Activated CD8-positive, alpha-beta T cell treated with anti-CD3 and anti-CD28 coated beads for 36 hours (primary cell): ENCODE data around the gene PRKG1. TPM values are rescaled to one million over a fixed set of nuclear protein-coding genes. Genes with fewer than 3 reads are reported as not detected.

Experiments used
- ATAC-seq: fragments of 200-7000 bp; cut with Tn5 transposase; one replicate; pipeline ENCODE4 v1.10.0; 2021; ENCODE audit warnings: mild to moderate bottlenecking, moderate library complexity
- CTCF ChIA-PET: fragments of 350-600 bp; sonication (Branson Sonifier 250); formaldehyde crosslinking; loops from one replicate; lab custom pipeline; 2021; ENCODE audit warnings: antibody characterized with exemption; lab: Charles Lee
- POLR2A ChIA-PET: fragments of 350-600 bp; sonication (Branson Sonifier 250); formaldehyde crosslinking; loops from one replicate; lab custom pipeline; 2021; ENCODE audit warnings: antibody characterized with exemption; lab: Charles Lee
- DNase-seq: peaks from one replicate; pipeline ENCODE4 v3.0.0-alpha.2; 2020
- H3K27ac Mint-ChIP-seq: one replicate; pipeline ENCODE4 v1.8.0; 2021; ENCODE audit warnings: mild to moderate bottlenecking, mixed read lengths
- H3K27me3 Mint-ChIP-seq: one replicate; pipeline ENCODE4 v1.8.0; 2021; ENCODE audit warnings: mixed read lengths
- H3K36me3 Mint-ChIP-seq: one replicate; pipeline ENCODE4 v1.8.0; 2021; ENCODE audit warnings: low read depth, mixed read lengths
- H3K4me1 Mint-ChIP-seq: one replicate; pipeline ENCODE4 v1.8.0; 2021; ENCODE audit warnings: low read depth, mixed read lengths
- H3K4me3 Mint-ChIP-seq: one replicate; pipeline ENCODE4 v1.8.0; 2021; ENCODE audit warnings: mild to moderate bottlenecking, moderate library complexity, mixed read lengths
- H3K9me3 Mint-ChIP-seq: one replicate; pipeline ENCODE4 v1.8.0; 2021; ENCODE audit warnings: mixed read lengths
- intact Hi-C: fragments of 100-400 bp; cut with micrococcal nuclease; formaldehyde crosslinking; loops from one replicate; pipeline ENCODE4 v1.10.0; 2022
- total RNA-seq, 2 experiments: library from RNA; stranded (reverse); gene quantifications; one replicate each; pipeline ENCODE4 v1.2.3, GENCODE V29; 2021
- TF ChIP-seq, protein P1 (sequence below): fragments of 200-600 bp; IDR thresholded peaks from one replicate; pipeline ENCODE4 v1.8.0; 2022; ENCODE audit warnings: antibody characterized with exemption, mild to moderate bottlenecking

PRKG1 gene
- total RNA-seq, 2 experiments from 2014 or later, result not detected

DNA sequence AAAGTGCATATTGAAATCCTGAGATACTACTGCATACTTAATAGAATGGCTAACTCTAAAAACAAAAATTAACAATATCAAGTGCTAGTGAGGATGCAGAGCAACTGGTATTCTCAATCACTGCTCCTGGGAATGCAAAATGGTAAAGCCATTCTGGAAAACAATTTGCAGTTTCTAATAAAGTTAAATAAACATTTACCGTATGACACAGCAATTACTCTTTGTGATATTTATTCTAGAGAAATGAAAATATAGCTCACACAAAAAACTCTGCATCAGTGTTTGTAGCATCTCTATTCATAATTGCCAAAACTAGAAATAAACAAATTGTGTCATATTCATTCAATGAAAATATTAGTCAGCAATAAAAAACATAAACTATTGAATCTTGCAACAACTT lies 984.8 kb downstream of the PRKG1 start:
- TF ChIP-seq, protein P1, sequence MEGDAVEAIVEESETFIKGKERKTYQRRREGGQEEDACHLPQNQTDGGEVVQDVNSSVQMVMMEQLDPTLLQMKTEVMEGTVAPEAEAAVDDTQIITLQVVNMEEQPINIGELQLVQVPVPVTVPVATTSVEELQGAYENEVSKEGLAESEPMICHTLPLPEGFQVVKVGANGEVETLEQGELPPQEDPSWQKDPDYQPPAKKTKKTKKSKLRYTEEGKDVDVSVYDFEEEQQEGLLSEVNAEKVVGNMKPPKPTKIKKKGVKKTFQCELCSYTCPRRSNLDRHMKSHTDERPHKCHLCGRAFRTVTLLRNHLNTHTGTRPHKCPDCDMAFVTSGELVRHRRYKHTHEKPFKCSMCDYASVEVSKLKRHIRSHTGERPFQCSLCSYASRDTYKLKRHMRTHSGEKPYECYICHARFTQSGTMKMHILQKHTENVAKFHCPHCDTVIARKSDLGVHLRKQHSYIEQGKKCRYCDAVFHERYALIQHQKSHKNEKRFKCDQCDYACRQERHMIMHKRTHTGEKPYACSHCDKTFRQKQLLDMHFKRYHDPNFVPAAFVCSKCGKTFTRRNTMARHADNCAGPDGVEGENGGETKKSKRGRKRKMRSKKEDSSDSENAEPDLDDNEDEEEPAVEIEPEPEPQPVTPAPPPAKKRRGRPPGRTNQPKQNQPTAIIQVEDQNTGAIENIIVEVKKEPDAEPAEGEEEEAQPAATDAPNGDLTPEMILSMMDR, result no peak
- Mint-ChIP-seq H3K4me3 (no peak overlapping the region), H3K36me3 (no peaks in the 10 kb centered on the region), H3K4me1 (no peaks in the 10 kb centered on the region), H3K27me3 (no peaks in the 10 kb centered on the region), H3K27ac (no peak overlapping the region), H3K9me3 (no peaks in the 10 kb centered on the region)
- ChIA-PET POLR2A (no interaction called here), CTCF (no interaction called here)
- intact Hi-C loops, result no loop called here
- DNase-seq (no peak), ATAC-seq (no peak)

- intact Hi-C loops, result no loop called here
- Mint-ChIP-seq H3K4me1 (no peaks in the 10 kb centered on the region), H3K36me3 (no peaks in the 10 kb centered on the region), H3K4me3 (no peak overlapping the region), H3K9me3 (no peaks in the 10 kb centered on the region), H3K27me3 (no peaks in the 10 kb centered on the region), H3K27ac (no peak overlapping the region)
- CTCF ChIA-PET, result no interaction called here
- ATAC-seq (no peak), DNase-seq (no peak)
- TF ChIP-seq, protein P1, result no peak
- POLR2A ChIA-PET, result no interaction called here
These were observed 988.9 kb downstream of the PRKG1 start for GRCh38 chr10:52063159-52063558.

DNA sequence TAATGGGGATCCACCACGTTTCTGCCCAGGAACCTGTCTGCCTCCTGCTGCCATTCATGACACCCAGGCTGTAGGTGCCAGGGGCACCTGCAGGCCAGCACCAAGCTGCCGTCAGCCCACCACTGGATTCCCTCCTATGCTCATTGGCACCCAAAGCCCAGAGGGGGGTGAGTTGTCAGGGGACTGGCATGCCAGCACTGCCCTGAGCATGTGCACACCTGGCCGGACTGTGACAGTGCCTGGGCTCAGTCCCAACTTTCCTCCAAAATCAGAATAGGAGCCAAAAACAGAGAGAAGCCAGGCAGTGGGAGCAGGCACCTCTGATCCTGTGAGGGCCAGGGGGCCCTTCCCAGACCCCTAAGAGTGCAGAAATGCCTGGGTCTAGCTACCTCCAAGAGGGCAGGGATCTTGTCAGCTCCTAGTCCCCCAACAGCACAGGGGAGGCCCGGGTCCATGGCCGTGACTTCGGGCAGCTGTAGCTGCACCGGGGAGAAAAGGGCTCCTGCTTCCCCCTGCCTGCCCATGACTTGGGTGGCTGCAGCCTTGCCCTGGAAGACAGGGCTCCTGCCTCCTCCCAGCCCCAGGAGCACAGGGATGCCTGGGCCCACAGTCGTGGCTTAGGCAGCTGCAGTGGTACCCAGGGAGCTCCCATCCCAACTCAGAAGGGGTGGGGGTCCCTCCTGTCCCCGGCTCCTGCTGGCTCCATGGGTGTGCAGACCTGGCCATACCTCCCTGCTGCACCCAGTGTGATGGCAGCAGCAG lies 990.0 kb downstream of the PRKG1 start:
- intact Hi-C loops, result no loop called here
- Mint-ChIP-seq H3K27ac (no peak overlapping the region), H3K4me1 (no peaks in the 10 kb centered on the region), H3K36me3 (no peaks in the 10 kb centered on the region), H3K4me3 (no peak overlapping the region), H3K27me3 (no peaks in the 10 kb centered on the region), H3K9me3 (no peaks in the 10 kb centered on the region)
- TF ChIP-seq, protein P1, result no peak
- no peak for ATAC-seq
- no peak for DNase-seq
- ChIA-PET CTCF (no interaction called here), POLR2A (no interaction called here)

- ChIA-PET POLR2A (no interaction called here), CTCF (no interaction called here)
- Mint-ChIP-seq H3K9me3 (no peaks in the 10 kb centered on the region), H3K27ac (no peak overlapping the region), H3K36me3 (no peaks in the 10 kb centered on the region), H3K4me3 (no peak overlapping the region), H3K27me3 (no peaks in the 10 kb centered on the region), H3K4me1 (no peaks in the 10 kb centered on the region)
- DNase-seq (no peak), ATAC-seq (no peak)
- TF ChIP-seq, protein P1, result no peak
- intact Hi-C loops, result no loop called here
These were observed 992.1 kb downstream of the PRKG1 start for GRCh38 chr10:52066383-52066782.

GRCh38 chr10:52068485-52068884 lies 994.2 kb downstream of the PRKG1 start:
- Mint-ChIP-seq H3K27me3 (no peaks in the 10 kb centered on the region), H3K27ac (no peak overlapping the region), H3K9me3 (no peaks in the 10 kb centered on the region), H3K4me3 (no peak overlapping the region), H3K36me3 (no peaks in the 10 kb centered on the region), H3K4me1 (no peaks in the 10 kb centered on the region)
- ATAC-seq, result no peak
- intact Hi-C loops, result no loop called here
- TF ChIP-seq, protein P1, result no peak
- no peak for DNase-seq
- POLR2A ChIA-PET, result no interaction called here
- CTCF ChIA-PET, result no interaction called here
